Posterior vena cava (tissue), 2 donors: ENCODE data around the gene CDK6. TPM values are rescaled to one million over a fixed set of nuclear protein-coding genes. Genes with fewer than 3 reads are reported as not detected.

Source experiments
- DNase-seq: peaks from one replicate; pipeline ENCODE4 v3.0.0-alpha.2; 2020; ENCODE audit warnings: low spot score
- intact Hi-C, 2 donors: fragments of 100-400 bp; cut with DNase I; formaldehyde crosslinking; loops; one replicate each; pipeline versions ENCODE4 v1.14.1 to v1.14.2; 2022 to 2023
- total RNA-seq, 2 donors: library from RNA; stranded (reverse); fragmentation: NEBNext Ultra II Directional; extraction: Animal tissue kit (Norgen Biotek cat#: 25700); gene quantifications; one replicate each; pipeline ENCODE4 v1.2.1, GENCODE V29; 2021
- donor health status: DM: yes; HTN: yes; CAD: no.
- donor health status: DM: yes; HTN: yes; CAD: no.

CDK6 gene
- total RNA-seq, 2 donors from 2014 or later = 19.1 to 24.9 TPM

- DNase-seq = no peak
- intact Hi-C loops = no loop called here
These were observed 12.5 kb upstream of the CDK6 start for GRCh38 chr7:92848851-92849250.

GRCh38 chr7:92848441-92848840 is 12.1 kb upstream of the CDK6 start:
- DNase-seq = no peak
- intact Hi-C loops = no loop called here

DNA sequence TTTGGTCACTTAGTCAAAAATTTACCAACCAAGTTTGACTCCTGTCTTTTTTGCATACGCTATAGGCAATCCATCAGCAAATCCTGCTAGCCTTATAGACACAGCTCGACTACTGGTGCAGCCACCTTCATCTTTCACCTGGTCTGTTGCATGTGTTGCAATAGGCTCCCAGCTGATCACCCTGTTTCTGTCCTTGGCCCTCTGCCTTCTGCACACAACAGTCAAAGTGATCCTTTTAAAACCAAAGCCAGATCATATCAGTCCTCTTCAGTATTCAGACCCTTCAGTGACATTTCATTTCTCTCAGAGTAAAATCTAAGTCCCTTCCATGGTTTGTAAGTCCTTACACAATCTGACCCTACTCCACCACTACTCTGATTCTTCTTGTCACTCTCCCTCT is 10.9 kb upstream of the CDK6 start:
- DNase-seq = no peak
- intact Hi-C loops = no loop called here

DNA sequence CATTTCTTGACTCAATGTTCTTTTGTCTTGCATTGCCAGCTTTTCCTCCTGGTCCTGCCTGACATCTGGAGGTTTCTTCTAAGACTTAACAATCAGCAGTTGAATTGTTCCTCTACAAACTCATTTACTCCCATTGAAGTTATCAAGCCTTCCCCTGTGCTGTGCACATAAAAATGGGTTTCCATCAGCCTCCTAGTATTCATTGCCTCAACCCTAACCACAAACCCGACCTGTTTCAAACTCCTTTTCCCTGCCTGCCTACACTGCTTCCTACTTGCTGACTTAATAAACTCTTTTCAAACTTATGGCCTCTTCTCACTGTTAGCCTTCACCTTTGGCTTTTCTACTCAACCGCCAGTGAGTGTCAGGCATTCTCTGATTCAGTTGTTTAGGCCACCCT is 9.4 kb upstream of the CDK6 start:
- intact Hi-C loops = no loop called here
- DNase-seq = no peak

DNA sequence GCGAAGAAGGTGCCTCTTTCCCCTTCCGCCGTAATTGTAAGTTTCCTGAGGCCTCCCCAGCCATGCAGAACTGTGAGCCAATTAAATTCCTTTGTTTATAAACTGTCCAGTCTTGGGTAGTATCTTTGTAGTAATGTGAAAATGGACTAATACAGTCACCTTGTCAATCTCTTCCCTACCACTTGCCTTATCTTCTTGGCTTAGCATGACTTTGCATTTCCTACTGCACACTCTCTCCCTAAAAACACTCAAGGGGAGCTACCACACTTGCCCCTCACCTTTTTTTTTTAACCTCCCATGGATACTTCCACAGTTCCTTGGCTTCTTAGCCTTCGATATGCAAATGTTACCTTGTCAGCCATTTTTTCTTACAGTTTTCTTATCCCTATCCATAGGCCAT is 7.4 kb upstream of the CDK6 start:
- DNase-seq = no peak
- intact Hi-C loops = no loop called here

DNA sequence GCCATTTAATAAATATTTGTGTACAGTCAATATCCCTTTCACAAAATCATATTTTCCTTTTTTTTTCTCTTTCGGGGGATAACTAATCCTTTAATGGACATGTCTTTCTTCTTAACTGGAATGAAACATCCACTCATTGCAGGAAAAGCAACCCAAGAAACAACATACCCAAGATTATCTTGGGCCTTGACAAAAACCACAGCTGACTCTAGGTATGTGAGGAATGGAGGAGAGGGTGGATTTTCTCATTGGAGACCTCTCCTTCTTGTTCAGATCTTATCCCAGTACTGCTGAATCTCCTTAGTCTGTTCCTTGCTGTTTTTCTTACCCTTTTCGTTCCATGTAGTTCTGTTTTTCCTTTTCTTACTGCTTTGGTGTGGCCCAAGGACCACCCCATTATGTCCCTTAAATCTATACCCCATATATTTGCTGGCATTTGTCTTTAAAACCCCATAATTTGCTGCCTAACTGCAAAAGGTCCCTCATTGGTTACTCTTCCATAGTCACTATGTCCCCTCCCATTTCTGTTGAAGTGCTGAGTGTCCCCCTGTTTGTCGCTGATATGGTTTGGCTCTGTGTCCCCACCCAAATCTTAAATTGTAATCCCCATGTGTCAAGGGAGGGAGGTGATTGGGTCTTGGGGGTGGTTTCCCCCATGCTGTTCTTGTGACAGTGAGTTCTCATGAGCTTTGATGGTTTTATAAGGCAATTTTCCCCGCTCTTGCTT is 6.8 kb upstream of the CDK6 start:
- intact Hi-C loops = no loop called here
- no peak for DNase-seq

- DNase-seq = no peak
These were observed 4.8 kb upstream of the CDK6 start for GRCh38 chr7:92841192-92841591.

DNA sequence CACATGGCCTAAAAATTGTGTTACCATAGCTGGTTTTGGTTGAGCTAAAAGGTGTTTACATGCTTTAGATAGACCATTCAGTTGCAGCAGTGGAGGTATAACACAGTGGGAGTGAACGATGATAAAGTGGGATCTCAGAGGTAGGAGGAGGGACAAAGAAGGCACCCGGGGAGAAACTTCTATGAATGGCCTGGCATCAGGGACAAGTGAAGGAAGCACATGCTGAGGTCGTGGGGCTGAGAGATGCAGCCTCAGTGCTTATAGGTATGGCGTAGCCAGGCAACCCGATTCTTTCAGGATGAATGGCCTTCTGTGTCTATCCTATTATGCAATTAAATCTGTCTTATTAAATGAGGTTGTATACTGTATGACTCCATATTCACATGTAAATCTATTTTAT is 3.9 kb upstream of the CDK6 start:
- intact Hi-C loops = no loop called here

More at GRCh38 chr7:92841192-92841591, 4.8 kb upstream of the CDK6 start:
- intact Hi-C loops = no loop called here

GRCh38 chr7:92839901-92840300 is 3.5 kb upstream of the CDK6 start:
- DNase-seq = no peak
- intact Hi-C loops = loop anchor here (10.0 kb wide), 3 partner anchors 145 to 215 kb away; no protein-coding TSS in a partner anchor

More for the DNA sequence above, 3.9 kb upstream of the CDK6 start:
- DNase-seq = no peak

DNA sequence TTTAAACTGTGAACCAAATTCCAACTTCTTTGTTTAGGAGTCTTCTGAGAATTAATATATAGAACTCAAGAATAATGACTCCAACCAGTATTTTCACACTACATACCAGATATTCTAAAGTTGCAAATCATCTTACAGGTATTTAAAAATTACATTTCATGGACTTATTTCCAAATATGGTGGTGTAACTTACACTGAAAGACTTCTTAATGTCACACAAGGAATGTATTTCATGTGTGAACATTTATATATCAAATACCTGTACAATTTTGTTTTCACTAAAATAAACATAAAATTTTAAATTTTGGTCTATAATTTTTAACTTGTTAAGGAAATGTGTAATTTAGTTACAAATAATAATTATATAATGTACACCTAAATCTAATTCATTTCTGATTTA is 2.6 kb upstream of the CDK6 start:
- intact Hi-C loops = loop anchor here (10.0 kb wide), 3 partner anchors 144 to 214 kb away; no protein-coding TSS in a partner anchor
- DNase-seq = no peak

DNA sequence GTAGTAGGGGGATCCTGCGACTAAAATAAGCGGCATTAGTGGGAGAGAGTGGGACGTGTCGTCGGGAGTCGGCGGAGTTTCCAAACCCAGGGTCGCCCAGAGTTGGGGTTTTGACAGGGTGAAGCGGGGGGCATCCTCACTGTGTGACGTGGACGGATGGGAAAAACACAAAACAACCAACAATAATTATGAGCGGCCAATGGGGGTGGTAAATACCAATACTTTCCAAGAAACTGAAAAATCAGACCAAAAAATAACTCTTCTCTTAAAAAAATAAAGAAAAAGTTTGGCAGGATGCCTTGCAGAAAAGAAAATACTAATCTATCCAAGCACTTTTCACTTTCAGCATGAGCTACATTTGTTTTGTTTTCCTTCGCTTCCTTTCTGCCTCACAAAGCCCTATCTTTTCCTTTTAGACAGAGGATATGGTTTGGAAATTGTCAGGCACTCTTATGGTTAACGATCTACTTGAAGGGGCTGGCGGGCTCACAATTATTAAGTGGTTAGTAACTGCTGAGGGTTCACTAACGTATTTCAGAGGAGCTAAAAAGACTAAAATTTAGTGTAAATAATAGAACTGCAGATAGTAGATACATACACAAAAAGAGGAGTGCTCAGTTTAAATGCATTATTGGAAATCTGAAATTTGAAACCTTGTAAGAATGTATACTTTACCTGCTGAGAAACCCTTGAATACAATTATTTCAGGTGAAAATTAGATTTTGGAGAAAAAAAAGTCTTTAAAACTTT is 802 bp upstream of the CDK6 start:
- intact Hi-C loops = loop anchor here (10.0 kb wide), 3 partner anchors 142 to 212 kb away; no protein-coding TSS in a partner anchor
- DNase-seq = peak; percentile 75

GRCh38 chr7:92835851-92836488 is 403 bp downstream of the CDK6 start:
- no peak for DNase-seq
- intact Hi-C loops = loop anchor here (10.0 kb wide), 3 partner anchors 141 to 211 kb away; no protein-coding TSS in a partner anchor

DNA sequence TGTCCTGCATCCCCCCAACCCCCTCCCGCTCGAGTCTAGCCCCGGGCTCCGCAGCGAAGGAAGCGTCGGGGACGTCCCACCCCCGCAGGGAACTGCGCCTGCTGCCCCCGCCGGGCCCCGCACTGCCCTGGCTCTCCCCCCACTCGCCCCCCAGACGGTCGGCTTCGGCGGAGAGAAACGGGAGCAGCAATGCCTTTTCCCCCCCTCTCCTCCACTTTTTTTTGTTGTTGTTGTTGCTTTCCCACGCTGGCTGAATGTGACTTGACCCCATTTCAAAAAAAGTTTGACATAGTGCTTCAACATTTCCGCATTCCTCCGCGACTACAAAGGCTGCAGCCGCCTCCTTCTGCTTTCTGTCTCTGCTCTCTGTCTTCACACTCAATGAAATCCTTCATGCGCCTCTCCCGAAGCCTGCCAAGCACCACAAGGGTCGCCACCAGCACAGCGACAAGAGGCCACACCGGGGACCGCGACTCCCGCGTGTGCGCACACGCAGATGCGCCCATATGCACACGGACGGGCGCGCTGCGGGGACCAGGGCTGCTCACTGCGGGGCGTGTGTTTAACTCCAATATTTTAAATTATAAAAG is 1.0 kb downstream of the CDK6 start:
- intact Hi-C loops = loop anchor here (10.0 kb wide), 3 partner anchors 141 to 211 kb away; no protein-coding TSS in a partner anchor
- DNase-seq = peak; percentile 77

- peak; percentile 86 for DNase-seq
- intact Hi-C loops = loop anchor here (5.0 to 10.0 kb wide), 4 partner anchors 137 to 210 kb away; no protein-coding TSS in a partner anchor
These were observed 1.7 kb downstream of the CDK6 start for GRCh38 chr7:92834507-92835260.

DNA sequence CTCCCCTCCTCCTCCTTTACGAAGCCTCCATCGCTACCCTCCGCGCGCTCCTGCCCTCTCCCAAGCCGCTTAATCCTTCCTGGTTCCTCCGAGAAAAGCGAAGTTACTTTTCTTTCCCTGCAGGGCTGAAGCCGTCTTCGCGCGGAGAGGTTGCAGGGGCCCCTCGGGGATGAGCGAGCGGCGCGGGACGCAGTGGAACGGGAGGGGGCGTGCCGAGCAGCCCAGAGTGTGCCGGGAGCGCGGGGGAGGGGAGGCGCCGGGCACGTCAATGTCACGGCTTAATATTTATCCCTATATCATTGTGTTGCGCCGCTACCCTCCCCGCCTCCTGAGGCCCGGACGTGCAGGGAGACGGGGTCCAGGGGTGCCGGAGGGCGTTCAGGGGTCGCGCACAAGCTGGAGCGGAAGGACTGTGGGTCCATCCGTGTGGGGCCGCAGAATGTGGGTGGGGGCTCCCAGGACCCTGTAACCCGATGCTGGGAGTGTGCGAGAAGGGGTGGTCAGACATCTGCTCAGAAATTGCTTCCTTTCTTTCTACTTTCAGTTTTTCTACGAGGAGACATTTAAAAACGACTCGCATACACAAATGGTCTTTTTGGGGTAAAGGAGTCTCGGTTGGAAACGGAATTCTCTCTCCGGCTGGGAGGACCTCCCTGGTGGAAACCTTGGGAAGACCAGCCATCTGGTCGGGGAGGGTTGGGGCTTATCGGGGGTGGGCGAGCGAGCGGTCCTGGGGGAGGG is 2.4 kb downstream of the CDK6 start:
- DNase-seq = peak; percentile 93
- intact Hi-C loops = loop anchor here (5.0 to 10.0 kb wide), 4 partner anchors 137 to 209 kb away; no protein-coding TSS in a partner anchor

GRCh38 chr7:92833024-92833765 is 3.2 kb downstream of the CDK6 start:
- peak; percentile 94 for DNase-seq
- intact Hi-C loops = loop anchor here (5.0 to 10.0 kb wide), 4 partner anchors 136 to 208 kb away; no protein-coding TSS in a partner anchor

GRCh38 chr7:92832534-92833023 is 3.8 kb downstream of the CDK6 start:
- intact Hi-C loops = loop anchor here (5.0 to 10.0 kb wide), 4 partner anchors 135 to 208 kb away; no protein-coding TSS in a partner anchor

More at GRCh38 chr7:92832534-92833023, 3.8 kb downstream of the CDK6 start:
- DNase-seq = no peak
